GM18502 (cell line): ENCODE measurements around the gene SUGCT.
"Not testable (repeated sequence)": the region's sequence is repeated elsewhere in the genome, so short reads cannot be mapped to it uniquely, and the experiment has no call there.

Experiments
- ATAC-seq: cut with Tn5 transposase; IDR thresholded peaks from one replicate; pipeline ENCODE4 v1.9.1; 2021; ENCODE audit warnings: mild to moderate bottlenecking; ENCODE audit not compliant: unreplicated experiment, poor library complexity

SUGCT gene

DNA sequence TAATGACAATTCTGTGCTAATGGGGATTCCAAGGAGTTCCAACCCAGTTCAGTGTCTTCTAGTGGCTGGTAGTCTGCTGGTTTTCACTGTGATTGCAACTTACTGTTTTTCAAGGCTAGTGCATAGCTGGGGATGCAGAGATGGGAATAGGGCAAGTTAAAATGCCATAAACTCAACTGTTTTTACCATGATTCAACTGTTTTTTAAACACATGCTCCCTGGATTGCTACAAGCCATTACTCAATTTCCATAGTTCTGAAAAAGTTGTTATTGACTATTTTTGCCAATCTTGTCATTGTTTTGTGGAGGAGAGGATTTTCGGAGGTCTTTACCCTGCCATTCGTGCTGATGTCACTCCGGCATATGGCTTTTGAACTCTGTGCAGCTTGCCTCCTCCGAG, 245.3 kb downstream of the SUGCT start:
- no peak for ATAC-seq

DNA sequence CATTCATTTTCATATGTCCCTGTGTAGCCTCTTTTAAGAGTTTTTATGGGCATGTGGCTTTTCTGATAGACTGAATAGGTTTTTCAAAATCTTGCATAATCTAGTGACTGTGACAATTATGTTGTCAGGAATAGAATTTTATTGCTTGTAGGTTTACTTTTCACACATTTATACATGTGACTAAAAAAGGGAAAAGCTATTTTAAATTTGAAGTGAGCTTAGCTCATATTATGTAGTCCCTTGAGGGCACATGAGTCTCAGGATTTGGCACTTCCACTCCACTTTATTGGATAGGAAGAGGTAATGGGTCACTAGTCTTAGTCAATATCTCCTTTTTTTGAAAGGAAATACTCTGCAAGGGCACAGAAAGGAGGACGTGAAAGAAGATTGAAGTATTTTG, 247.3 kb downstream of the SUGCT start:
- no peak for ATAC-seq

- peak; percentile 67 for ATAC-seq
Observed at GRCh38 chr7:40393660-40394059, 258.9 kb downstream of the SUGCT start.

GRCh38 chr7:40394400-40394799, 259.6 kb downstream of the SUGCT start:
- ATAC-seq: no peak

GRCh38 chr7:40400525-40400924, 265.7 kb downstream of the SUGCT start:
- ATAC-seq: no peak

DNA sequence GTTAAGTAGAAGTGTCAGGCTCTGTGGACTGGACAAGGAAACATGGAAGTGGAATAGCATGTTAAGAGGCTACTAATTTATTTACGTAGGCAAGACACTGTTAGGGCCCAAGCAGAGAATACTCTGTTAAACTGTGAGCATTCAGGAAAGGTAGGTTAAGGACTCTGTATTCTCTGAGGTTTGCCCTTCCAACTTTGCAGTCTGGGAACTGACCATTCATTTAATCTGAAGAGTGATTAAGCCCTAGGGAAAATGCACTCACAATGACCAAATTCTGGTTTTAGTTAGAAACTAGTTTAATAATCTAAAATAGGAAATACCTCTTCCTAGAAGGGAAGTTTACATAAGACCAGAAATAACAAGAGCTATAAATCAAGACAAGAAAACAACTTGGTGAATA, 266.6 kb downstream of the SUGCT start:
- ATAC-seq: no peak

GRCh38 chr7:40402661-40403060, 267.9 kb downstream of the SUGCT start:
- no peak for ATAC-seq

DNA sequence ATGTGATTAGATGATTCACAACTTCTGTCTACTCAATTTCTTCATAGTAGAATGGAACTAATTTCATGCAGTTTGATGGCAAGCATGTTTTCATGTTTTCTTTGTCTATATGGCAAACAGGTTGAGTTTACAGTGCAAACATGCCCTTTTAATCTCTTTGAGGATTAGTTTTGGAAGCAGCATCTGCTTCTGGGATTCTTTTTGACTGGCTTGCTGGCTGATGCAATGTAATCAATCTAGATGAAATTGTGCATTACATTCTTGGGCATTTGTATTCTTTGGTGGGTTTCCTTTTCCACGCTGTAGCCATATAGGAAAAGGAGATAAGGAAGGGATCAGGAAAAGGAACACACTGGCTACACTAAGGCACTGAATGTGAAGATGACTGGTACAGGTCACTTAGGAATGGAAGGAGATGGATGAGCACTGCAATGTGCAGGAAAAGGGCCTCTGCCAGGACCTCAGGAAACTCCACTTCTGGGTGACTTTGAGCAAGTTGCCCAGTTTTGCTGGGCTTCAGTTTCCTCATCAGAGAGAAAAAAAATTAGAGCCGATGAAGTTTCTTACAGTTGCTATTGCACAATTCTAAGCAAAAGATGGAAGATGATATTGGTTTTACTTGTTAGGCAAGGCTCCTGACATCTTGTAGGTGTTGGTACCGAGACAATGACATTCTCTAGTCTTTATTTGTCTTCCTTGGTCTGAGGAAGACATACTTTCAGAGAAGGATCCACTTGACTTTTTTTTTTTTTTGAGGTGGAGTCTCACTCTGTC, 269.1 kb downstream of the SUGCT start:
- no peak for ATAC-seq

- no peak for ATAC-seq
Observed at GRCh38 chr7:40405991-40406390, 271.2 kb downstream of the SUGCT start.

GRCh38 chr7:40412323-40412722, 277.5 kb downstream of the SUGCT start:
- ATAC-seq: no peak

GRCh38 chr7:40414704-40415103, 279.9 kb downstream of the SUGCT start:
- not testable (repeated sequence) for ATAC-seq

DNA sequence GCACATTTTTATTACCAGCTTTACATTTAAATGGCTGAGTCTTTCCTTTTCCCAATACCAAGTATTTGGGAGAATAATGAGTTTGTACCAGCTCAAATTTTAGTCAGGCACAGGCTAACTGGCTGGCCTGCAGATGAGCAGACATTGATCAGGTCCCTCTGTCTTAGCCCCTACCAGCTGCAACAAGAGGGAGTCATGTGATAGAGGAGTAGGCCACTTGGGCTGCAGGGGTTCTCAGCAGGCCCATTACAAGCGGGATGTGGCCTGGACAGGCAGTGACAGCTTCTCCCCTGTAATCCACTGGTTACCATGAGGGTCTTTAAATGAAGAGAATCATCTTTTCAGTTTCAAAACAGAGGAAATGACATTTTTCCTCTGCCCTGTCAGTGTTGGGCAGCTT, 283.6 kb downstream of the SUGCT start:
- ATAC-seq: no peak

DNA sequence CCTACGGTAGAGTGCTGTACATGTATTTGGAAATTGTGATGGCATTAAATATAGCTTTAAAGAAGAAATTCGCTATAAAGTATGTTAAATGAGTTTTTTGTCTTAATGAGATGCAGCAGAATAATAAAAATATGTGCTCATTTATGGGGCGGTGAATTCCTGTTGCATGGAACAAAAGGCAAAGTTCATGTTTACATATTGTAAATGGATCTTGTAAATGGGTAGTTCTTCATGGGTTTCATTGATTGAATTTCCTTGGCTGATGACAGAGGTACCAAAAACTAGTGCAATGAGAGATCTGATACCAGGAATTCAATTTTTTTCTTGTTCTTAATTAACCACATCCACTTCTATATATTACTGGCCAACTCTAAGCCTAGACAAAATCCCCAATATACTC, 284.2 kb downstream of the SUGCT start:
- ATAC-seq: no peak

DNA sequence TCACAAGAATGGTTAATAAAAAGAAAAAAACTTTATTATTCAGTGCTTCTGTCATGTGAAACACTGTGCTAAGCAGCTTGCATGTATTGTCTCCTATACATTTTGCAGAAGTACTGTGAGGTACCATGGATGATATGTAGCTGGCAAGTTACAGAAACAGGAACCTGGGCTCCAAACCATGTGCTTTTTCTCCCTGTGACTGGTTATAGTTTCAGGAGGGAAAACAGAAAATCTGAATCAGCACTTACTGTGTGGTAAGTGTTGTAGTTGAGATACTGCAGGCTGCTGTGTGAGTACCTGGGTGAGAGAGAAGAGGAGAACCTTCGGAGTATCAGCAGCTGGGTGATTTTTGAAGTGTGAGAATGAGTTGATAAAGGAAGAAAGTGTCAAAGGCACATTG, 285.0 kb downstream of the SUGCT start:
- peak; percentile 48 for ATAC-seq

GRCh38 chr7:40421433-40421832, 286.6 kb downstream of the SUGCT start:
- ATAC-seq: no peak

DNA sequence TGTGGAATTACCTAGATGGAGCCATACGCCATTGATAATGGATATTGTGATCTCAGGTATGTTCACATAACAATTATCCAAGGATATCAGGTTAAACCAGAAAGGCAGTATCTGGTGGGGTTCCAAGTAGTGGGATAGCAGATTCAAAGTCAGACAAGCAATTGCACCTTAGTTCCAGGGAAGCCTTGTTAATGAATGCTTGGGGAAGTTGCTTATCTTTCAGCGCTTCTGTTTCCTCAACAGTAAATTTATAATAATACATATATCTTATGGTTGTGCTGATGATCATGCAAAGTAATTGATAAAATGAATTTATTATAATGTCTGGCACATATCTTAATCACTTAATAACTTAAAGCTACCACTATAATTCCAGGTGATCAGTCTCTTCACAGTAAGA, 290.9 kb downstream of the SUGCT start:
- no peak for ATAC-seq

DNA sequence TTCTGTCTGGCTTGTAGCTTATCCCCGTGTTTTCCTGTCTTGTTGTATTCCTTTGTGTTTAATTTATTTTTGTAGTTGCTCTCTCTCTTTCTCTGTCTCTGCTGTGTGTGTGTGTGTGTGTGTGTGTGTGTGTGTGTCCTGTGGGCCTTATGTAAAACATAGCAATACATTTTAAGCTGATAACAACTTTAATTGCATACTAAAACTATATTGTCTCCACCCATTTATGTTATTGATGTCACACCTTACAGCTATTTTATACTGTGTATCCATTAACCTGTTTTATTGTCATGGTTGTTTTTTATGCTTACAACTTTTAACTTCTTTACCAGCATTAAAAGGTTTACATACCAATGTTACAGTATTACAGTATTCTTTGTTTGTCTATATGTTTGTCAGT, 293.6 kb downstream of the SUGCT start:
- no peak for ATAC-seq

DNA sequence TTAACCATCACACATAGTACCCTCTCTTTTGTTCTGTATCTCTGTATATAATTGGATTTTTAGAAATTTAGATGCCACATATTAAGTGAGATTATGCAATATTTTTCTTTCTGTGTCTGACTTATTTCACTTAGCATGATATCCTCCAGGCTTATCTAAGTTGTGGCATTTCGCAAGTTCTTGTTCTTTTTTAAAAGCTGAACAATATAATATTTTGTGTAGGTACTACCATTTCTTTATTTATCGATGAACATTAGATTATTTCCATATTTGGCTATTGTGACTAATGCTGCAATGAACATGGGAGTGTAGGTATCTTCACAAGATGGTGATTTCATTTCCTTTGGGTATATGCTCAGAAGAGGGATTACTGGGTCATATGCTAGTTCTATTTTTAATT, 295.0 kb downstream of the SUGCT start:
- ATAC-seq: no peak

DNA sequence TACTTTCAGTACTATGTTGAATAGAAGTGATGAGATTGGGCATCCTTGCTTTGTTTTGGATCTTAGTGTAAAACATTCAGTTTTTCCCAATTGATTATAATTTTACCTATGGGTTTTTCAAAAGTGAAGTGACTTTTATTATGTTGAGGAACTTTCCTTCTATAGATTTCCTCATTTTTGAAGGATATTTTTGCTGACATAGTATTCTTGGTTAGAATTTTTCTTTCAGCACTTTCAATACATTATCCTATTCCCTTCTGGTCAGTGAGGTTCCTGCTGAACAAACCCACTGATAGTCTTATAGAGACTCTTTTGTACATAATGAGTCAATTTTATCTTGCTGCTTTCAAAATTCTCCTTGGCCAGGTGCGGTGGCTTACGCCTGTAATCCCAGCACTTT, 297.2 kb downstream of the SUGCT start:
- no peak for ATAC-seq

GRCh38 chr7:40436710-40437109, 301.9 kb downstream of the SUGCT start:
- ATAC-seq: no peak

- no peak for ATAC-seq
Observed at GRCh38 chr7:40437498-40437897, 302.7 kb downstream of the SUGCT start.

- ATAC-seq: no peak
Observed at GRCh38 chr7:40437936-40438634, 303.3 kb downstream of the SUGCT start.
